Measurements from ENCODE around the gene PTH2R.

- TF ChIP-seq CTCF (IDR thresholded peaks at IDR 0.05; ENCODE audit: low read depth, low read length, missing input control) (no peak), SP1 (IDR thresholded peaks at IDR 0.05) (no peak), FOXA1 (IDR thresholded peaks at IDR 0.05) (no peak), YY1 (IDR thresholded peaks at IDR 0.05) (no peak), HNF4G (IDR thresholded peaks at IDR 0.05) (no peak)
Observed at GRCh38 chr2:208493186-208493585, 86.6 kb downstream of the PTH2R start.
